Myocyte (in vitro differentiated cells): ENCODE measurements around the gene CLVS2. TPM values are rescaled to one million over a fixed set of nuclear protein-coding genes. Genes with fewer than 3 reads are reported as not detected.
A peak's percentile ranks its signal among the peaks of the same experiment; 100 is the strongest.

Experiments
- DNase-seq: peaks from one replicate; pipeline ENCODE4 v3.0.0-alpha.2; 2012; ENCODE audit warnings: low read depth
- polyA plus RNA-seq: library from polyadenylated mRNA; unstranded; fragments of >200 nt; gene quantifications from one replicate; pipeline ENCODE4 v1.2.1, GENCODE V29; 2012; ENCODE audit warnings: missing spikeins
- total RNA-seq: library from RNA; depleted of rRNA; stranded (reverse); fragments of >200 nt; gene quantifications from 2 replicates; pipeline ENCODE4 v1.2.3, GENCODE V29; 2014

CLVS2 gene
- total RNA-seq = not detected in 2 replicates
- not detected for polyA plus RNA-seq

- peak; percentile 7 for DNase-seq
These were observed at the start of gene CLVS2 for GRCh38 chr6:122995921-122996793. Gene CLVS2, plus strand, starts transcription at chr6:122996235. Its CDS starts 1,543 bp downstream, at chr6:122997778.

GRCh38 chr6:122947355-122947754 lies 48.7 kb upstream of the CLVS2 start:
- peak; percentile 33 for DNase-seq

- DNase-seq = no peak
These were observed 42.3 kb upstream of the CLVS2 start for GRCh38 chr6:122953766-122954165.

GRCh38 chr6:122956376-122956775 lies 39.7 kb upstream of the CLVS2 start:
- no peak for DNase-seq

GRCh38 chr6:122962000-122962624 lies 33.9 kb upstream of the CLVS2 start:
- no peak for DNase-seq

- DNase-seq = no peak
These were observed 26.0 kb upstream of the CLVS2 start for GRCh38 chr6:122969999-122970533.

- DNase-seq = no peak
These were observed 18.9 kb upstream of the CLVS2 start for GRCh38 chr6:122977180-122977579.

GRCh38 chr6:122984393-122984792 lies 11.6 kb upstream of the CLVS2 start:
- no peak for DNase-seq

- DNase-seq = no peak
These were observed 1.8 kb upstream of the CLVS2 start for GRCh38 chr6:122994256-122994655.

- DNase-seq = no peak
These were observed 915 bp downstream of the CLVS2 start for GRCh38 chr6:122996794-122997505.

- DNase-seq = no peak
These were observed 1.6 kb downstream of the CLVS2 start for GRCh38 chr6:122997541-122998150.

- DNase-seq = no peak
These were observed 2.5 kb downstream of the CLVS2 start for GRCh38 chr6:122998403-122998975.

GRCh38 chr6:123000244-123000770 lies 4.3 kb downstream of the CLVS2 start:
- DNase-seq = no peak

GRCh38 chr6:123001540-123001939 lies 5.5 kb downstream of the CLVS2 start:
- no peak for DNase-seq

GRCh38 chr6:123007885-123008284 lies 11.8 kb downstream of the CLVS2 start:
- DNase-seq = no peak

- DNase-seq = no peak
These were observed 13.0 kb downstream of the CLVS2 start for GRCh38 chr6:123009059-123009458.

GRCh38 chr6:123014835-123015234 lies 18.8 kb downstream of the CLVS2 start:
- DNase-seq = no peak

- DNase-seq = no peak
These were observed 20.5 kb downstream of the CLVS2 start for GRCh38 chr6:123016431-123017103.

GRCh38 chr6:123017104-123017682 lies 21.2 kb downstream of the CLVS2 start:
- DNase-seq = no peak

- peak; percentile 60 for DNase-seq
These were observed 26.9 kb downstream of the CLVS2 start for GRCh38 chr6:123022975-123023374.
